ENCODE measurements around the gene UGCG. TPM values are rescaled to one million over a fixed set of nuclear protein-coding genes. Genes with fewer than 3 reads are reported as not detected.

Gene UGCG
- total and polyA plus RNA-seq, 9 of the 15 experiments (the other 6 are each of a cell fraction or from before 2014, with no cell fraction given) = 20.0 to 40.3 (median 29.2) TPM

DNA sequence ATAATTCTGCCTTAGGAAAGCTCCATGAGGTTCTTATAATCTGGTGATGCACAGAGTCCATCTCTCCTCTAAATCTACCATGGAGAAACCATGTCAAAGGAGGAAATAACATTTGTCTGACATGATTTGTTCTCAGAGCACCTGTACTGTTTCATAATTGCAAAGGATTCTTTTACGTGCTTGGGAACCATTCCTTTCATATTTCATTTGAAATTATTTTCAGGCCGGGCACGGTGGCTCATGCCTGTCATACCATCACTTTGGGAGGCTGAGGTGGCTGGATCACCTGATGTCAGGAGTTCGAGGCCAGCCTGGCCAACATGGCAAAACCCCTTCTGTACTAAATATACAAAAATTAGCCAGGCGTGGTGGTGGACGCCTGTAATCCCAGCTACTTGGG lies 65.4 kb downstream of the UGCG start:
- H3K36me3 ChIP-seq (ENCODE audit: control insufficient read depth, insufficient read depth, low read length) = no peaks in the 10 kb centered on the region
- TF ChIP-seq TCF3 (CRISPR knock-in tag; IDR thresholded peaks at IDR 0.05) (no peak), BRCA1 (IDR thresholded peaks at IDR 0.05) (no peak), BRCA1 (CRISPR knock-in tag; IDR thresholded peaks at IDR 0.05) (no peak), ZNF311 (CRISPR knock-in tag; IDR thresholded peaks at IDR 0.05) (no peak), RFX1 (IDR thresholded peaks at IDR 0.05) (no peak), MED1 (CRISPR knock-in tag; IDR thresholded peaks at IDR 0.05; ENCODE audit: borderline replicate concordance) (no peak), SMARCE1 (IDR thresholded peaks at IDR 0.05) (no peak), DDX20 (tag; IDR thresholded peaks at IDR 0.05; ENCODE audit: low read depth) (no peak), SOX6 (IDR thresholded peaks at IDR 0.05) (no peak), ZNF707 (CRISPR knock-in tag; conservative IDR thresholded peaks at IDR 0.05) (no peak), ZNF436 (CRISPR knock-in tag; IDR thresholded peaks at IDR 0.05) (no peak), SRSF7 (optimal IDR thresholded peaks at IDR 0.05; ENCODE audit: low read depth, low read length) (no peak), CBX8 (IDR thresholded peaks at IDR 0.05; ENCODE audit: borderline replicate concordance, extremely low read depth, low read depth, low read length, poor library complexity, severe bottlenecking) (no peak), BRD9 (IDR thresholded peaks at IDR 0.05; ENCODE audit: low read depth, partially characterized antibody) (no peak), SUPT5H (IDR thresholded peaks at IDR 0.05) (no peak), ILF3 (IDR thresholded peaks at IDR 0.05; ENCODE audit: borderline replicate concordance) (no peak), RHOXF2B (CRISPR knock-in tag; conservative IDR thresholded peaks at IDR 0.05) (no peak), ZBTB8A (IDR thresholded peaks at IDR 0.05; ENCODE audit: partially characterized antibody) (no peak), MCM2 (IDR thresholded peaks at IDR 0.05; ENCODE audit: low read depth) (no peak)
- TF ChIP-seq, protein P1, sequence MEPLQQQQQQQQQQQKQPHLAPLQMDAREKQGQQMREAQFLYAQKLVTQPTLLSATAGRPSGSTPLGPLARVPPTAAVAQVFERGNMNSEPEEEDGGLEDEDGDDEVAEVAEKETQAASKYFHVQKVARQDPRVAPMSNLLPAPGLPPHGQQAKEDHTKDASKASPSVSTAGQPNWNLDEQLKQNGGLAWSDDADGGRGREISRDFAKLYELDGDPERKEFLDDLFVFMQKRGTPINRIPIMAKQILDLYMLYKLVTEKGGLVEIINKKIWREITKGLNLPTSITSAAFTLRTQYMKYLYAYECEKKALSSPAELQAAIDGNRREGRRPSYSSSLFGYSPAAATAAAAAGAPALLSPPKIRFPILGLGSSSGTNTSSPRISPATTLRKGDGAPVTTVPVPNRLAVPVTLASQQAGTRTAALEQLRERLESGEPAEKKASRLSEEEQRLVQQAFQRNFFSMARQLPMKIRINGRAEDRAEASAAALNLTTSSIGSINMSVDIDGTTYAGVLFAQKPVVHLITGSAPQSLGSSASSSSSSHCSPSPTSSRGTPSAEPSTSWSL (CRISPR knock-in tag; IDR thresholded peaks at IDR 0.05; ENCODE audit: borderline replicate concordance) = no peak
- TF ChIP-seq, protein P2, sequence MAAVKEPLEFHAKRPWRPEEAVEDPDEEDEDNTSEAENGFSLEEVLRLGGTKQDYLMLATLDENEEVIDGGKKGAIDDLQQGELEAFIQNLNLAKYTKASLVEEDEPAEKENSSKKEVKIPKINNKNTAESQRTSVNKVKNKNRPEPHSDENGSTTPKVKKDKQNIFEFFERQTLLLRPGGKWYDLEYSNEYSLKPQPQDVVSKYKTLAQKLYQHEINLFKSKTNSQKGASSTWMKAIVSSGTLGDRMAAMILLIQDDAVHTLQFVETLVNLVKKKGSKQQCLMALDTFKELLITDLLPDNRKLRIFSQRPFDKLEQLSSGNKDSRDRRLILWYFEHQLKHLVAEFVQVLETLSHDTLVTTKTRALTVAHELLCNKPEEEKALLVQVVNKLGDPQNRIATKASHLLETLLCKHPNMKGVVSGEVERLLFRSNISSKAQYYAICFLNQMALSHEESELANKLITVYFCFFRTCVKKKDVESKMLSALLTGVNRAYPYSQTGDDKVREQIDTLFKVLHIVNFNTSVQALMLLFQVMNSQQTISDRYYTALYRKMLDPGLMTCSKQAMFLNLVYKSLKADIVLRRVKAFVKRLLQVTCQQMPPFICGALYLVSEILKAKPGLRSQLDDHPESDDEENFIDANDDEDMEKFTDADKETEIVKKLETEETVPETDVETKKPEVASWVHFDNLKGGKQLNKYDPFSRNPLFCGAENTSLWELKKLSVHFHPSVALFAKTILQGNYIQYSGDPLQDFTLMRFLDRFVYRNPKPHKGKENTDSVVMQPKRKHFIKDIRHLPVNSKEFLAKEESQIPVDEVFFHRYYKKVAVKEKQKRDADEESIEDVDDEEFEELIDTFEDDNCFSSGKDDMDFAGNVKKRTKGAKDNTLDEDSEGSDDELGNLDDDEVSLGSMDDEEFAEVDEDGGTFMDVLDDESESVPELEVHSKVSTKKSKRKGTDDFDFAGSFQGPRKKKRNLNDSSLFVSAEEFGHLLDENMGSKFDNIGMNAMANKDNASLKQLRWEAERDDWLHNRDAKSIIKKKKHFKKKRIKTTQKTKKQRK (IDR thresholded peaks at IDR 0.05; ENCODE audit: borderline replicate concordance, low read depth, low read length) = no peak
- DNase-seq (ENCODE audit: extremely low read depth in 1 of 4, low spot score in 3 of 4) = no peak
- no peak overlapping the region for H2AFZ ChIP-seq (ENCODE audit: low read depth, low read length)
- peaks cover 14 to 41% of the 10 kb centered on the region in 2 experiments; a peak in 3 of 5 replicates for H3K4me1 ChIP-seq (replicated peaks in 1 of 2; ENCODE audit: control insufficient read depth in 2 of 2, insufficient read depth in 2 of 2, low read length in 2 of 2)
- in situ Hi-C loops (cut with MboI) (no loop called here), intact Hi-C loops (cut with micrococcal nuclease) (loop anchor here (5.0 to 10.0 kb wide), 2 partner anchors 65 to 403 kb away; partner anchors contain the start of gene UGCG)
- H3K9ac ChIP-seq (ENCODE audit: insufficient read depth in 1 of 2, low read depth in 2 of 2, low read length in 2 of 2) = no peak overlapping the region
- H3K9me3 ChIP-seq (replicated peaks; ENCODE audit: control insufficient read depth, insufficient read depth, low read depth, low read length) = no peaks in the 10 kb centered on the region
- no peak overlapping the region for H3K4me2 ChIP-seq (ENCODE audit: insufficient read depth, low read length)
- no peaks in the 10 kb centered on the region for H4K20me1 ChIP-seq (replicated peaks; ENCODE audit: control insufficient read depth, insufficient read depth, low read length)
- no peak overlapping the region for H3K27ac ChIP-seq (ENCODE audit: extremely low read depth, low read depth, low read length)
- H3K27me3 ChIP-seq (ENCODE audit: control insufficient read depth in 2 of 2, insufficient read depth in 2 of 2, low read length in 2 of 2) = no peaks in the 10 kb centered on the region
- H3K79me2 ChIP-seq (ENCODE audit: control insufficient read depth, insufficient read depth, low read length) = no peaks in the 10 kb centered on the region
- POLR2A ChIA-PET = interaction anchor here (0.9 to 1.1 kb wide), 2 partner anchors 11 to 14 kb away, joined by 3 to 4 read pairs; no protein-coding TSS in a partner anchor
- 33% methylated on average over 5 of the region's 6 CpGs for WGBS (ENCODE audit: insufficient coverage, low coverage, missing lambda C conversion rate)
- H3K4me3 ChIP-seq = no peak overlapping the region
- CTCF ChIA-PET (ENCODE audit: low intra/inter-chr PET ratio) = no interaction called here
- no peak for FAIRE-seq
- BruUV-seq (replicated peaks) = no TSS peak
- ATAC-seq = no peak
- H3K9me1 ChIP-seq (ENCODE audit: control insufficient read depth, insufficient read depth, low read length) = no peaks in the 10 kb centered on the region
